Stimulated activated CD4-positive, alpha-beta T cell treated with anti-CD3 and anti-CD28 coated beads, Interleukin-4, amount 100 ng/mL, for 24 hours (primary cell): ENCODE results near the gene SEMA3E.
"Not testable (repeated sequence)": the region's sequence is repeated elsewhere in the genome, so short reads cannot be mapped to it uniquely, and the experiment has no call there.

ENCODE experiments used
- DNase-seq: peaks from one replicate; pipeline ENCODE4 v3.0.0-alpha.2; 2020

The SEMA3E gene

GRCh38 chr7:83484826-83485225 is 164.1 kb downstream of the SEMA3E start:
- DNase-seq: no peak

DNA sequence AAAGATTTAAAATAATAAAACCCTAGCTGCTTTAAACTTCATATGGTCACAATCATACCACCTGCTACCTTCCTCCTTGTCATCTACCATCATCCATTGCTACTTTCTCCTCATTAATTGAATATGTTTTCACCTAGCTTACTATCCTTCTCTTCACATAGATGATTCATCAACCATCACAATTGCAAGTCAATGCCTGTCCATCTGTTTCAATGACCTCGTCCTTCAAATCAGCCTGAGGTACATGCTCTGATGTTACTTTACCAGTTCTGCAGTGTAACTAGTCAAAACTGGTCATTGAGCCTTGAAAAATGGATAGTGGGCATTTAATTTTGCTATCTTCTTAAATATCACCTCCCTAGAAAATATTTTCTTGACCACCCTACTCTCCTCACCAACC is 164.7 kb downstream of the SEMA3E start:
- no peak for DNase-seq

DNA sequence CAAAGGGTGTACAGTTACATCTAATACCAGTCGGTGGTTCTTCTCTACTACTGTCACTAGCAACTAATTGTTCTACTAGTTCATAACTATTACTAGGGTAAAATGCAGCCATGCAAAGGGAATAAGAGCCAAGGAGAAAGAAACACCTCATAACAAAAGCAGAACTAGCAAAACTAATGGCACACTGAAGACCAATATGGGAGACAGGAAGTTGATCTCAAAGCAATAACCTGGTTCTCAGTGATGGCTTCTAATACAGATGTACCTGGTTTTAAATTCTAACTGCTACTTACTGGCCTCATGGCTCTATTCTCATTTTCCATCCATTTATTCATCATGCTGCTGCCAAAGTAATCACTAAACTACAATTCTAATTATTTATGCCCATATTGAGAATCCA is 170.3 kb downstream of the SEMA3E start:
- no peak for DNase-seq

DNA sequence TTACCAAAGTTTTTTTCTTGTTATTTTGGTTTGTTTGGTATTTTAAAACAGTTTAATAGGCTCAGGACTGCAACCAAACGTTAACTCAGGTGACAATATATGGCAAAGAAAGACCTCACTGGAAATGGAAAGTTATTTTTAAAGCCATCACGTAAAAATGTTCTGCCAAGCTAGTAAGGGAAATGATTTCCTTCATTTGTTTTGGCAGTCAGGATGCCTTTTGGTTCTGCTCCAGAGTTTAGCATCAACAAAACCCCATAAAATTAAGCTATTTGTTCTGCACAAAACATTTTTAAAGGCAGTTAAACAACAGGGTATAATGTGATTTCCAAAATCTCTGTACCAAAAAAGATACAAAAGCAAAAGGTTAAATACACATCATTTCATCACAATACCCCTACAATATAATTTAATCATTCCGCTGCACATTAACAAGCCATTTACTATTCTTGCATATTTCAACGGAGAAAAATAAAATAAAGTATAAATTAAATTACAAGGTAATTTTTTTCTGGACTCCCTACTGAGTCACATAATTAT is 172.4 kb downstream of the SEMA3E start:
- no peak for DNase-seq

DNA sequence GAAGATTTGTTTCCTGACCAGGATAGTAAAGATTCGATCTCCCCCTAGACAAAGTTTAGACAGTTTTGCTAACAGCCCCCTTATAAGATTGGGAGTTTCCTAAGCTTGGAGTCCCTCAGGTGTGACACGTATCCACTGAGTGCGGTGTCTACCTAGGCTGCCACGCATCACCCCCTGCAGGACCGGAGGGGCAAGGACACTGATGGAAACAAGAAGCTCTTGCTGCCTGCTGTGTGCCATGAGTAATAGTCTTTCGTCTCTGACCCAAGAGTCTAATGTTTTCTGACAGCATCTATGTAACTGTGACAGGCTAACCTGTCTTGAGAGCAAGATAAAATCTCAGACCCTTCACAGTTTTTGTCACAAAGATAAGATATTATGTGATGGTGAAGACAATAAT is 173.5 kb downstream of the SEMA3E start:
- no peak for DNase-seq

- no peak for DNase-seq
Measured at GRCh38 chr7:83472376-83472775, 176.6 kb downstream of the SEMA3E start.

GRCh38 chr7:83469491-83469890 is 179.4 kb downstream of the SEMA3E start:
- no peak for DNase-seq

DNA sequence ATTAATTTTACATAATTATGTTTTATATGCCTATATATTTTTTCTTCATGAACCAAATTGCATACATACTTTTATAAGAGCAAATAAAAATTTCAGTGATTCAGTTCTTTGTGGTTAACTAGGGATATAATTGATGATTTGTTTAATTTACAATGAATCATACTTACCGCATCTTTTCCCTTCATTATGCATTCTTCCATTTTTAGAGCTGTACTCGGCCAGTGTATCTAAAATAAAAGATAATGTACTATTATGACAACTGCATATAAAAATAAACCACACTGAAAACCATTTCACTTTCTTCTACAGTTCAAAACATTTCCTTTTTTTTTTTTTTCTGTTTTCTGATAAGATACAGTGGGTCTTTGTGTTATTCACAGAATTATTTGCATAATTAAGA is 179.9 kb downstream of the SEMA3E start:
- no peak for DNase-seq

GRCh38 chr7:83468251-83468739 is 180.6 kb downstream of the SEMA3E start:
- DNase-seq: no peak

GRCh38 chr7:83467493-83467892 is 181.4 kb downstream of the SEMA3E start:
- no peak for DNase-seq

GRCh38 chr7:83466956-83467355 is 182.0 kb downstream of the SEMA3E start:
- no peak for DNase-seq

- no peak for DNase-seq
Measured at GRCh38 chr7:83466187-83466923, 182.6 kb downstream of the SEMA3E start.

- no peak for DNase-seq
Measured at GRCh38 chr7:83465643-83466042, 183.3 kb downstream of the SEMA3E start.

DNA sequence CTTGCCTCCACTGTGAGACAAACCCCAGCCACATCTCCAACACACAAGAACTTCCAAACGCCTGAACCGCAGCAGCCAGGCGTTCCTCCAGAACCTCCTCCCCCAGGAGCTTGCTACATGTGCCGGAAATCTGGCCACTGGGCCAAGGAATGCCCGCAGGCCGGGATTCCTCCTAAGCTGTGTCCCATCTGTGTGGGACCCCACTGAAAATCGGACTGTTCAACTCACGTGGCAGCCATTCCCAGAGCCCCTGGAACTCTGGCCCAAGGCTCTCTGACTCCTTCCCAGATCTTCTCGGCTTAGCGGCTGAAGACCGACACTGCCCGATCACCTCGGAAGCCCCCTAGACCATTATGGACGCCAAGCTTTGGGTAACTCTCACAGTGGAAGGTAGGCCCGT is 187.1 kb downstream of the SEMA3E start:
- DNase-seq: not testable (repeated sequence)

GRCh38 chr7:83459930-83460653 is 188.8 kb downstream of the SEMA3E start:
- DNase-seq: not testable (repeated sequence)

- DNase-seq: not testable (repeated sequence)
Measured at GRCh38 chr7:83459101-83459929, 189.6 kb downstream of the SEMA3E start.

DNA sequence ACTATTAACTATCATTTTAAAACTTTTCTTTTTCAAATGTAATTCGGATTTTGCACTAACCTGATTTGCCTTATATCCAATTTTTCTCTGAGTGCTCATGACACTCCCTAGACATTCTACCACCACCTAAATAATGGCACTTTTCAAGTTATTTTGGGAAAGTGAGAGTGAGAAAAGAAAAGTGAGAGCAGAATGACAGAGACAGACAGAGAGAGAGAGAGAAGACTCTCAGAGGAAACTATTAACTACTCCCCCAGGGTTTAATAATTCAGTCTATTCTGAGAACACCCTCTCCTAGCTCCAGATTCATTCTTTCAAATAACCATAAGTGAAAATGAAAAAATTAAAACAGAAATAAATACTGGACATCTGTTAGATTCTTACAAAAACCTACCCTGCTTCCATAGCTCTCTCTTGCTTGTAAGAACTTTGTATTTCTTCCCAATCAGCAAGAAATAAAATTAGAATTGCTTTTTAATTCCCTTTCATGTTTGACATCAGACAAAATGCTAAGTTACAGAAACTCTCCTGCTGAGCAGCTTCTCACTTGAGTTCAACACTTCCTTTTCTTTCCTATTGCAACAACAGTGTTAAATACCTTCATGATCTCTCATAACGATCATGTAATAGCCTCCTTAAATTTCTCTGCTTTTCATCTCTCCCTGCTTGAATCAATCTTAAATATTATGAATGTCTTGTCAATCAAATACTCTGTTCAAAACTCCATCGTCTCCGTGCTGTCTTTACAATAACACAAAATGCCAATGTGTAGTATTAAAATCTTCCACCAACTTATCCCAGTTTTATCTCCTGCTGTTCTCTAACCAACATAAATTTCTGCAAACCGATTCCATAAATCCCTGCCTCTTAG is 191.7 kb downstream of the SEMA3E start:
- no peak for DNase-seq

- DNase-seq: no peak
Measured at GRCh38 chr7:83456413-83456812, 192.5 kb downstream of the SEMA3E start.

DNA sequence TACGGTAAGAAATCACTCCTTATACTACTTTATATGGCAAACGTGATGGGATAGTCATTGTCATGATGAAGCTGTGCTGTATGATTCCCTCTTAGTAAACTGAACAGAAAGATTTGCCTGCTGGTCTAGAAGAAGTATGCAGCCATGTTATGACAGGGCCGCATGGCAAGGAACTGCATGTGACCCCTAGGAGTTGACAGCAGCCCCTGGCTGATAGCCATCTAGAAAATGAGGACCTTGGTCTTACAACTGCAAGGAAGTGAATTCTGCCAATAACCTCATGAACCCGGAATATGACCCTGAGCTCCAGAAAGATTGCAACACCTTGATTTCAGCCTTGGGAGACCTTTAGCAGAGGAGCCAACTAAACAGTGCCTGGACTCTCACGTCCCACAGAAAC is 193.3 kb downstream of the SEMA3E start:
- DNase-seq: no peak

GRCh38 chr7:83452256-83452655 is 196.7 kb downstream of the SEMA3E start:
- no peak for DNase-seq

DNA sequence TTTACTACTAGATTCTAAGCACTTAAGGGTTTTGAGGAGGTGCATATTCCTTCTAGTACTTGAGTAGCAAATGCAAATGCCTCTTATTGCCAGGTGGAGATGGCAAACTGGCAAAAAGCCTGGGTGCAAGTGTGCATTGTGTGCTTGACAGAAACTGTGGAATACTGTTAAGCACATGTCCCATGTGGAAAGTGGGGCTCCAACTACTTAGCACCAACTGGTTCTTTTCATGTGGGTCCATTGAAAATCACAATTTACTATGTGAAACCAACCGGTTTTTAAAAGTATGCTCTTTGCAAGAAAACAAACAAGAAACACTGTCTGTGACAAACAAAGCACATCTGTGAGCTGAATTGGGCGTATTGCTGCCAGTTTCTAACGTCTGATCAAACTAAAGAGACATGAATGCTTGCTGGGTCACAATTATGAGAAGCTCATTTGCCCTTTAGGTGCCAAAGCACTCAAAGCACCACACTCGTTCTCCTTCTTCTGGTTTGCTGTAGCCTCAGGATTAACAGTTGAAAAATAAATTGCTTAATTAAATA is 197.4 kb downstream of the SEMA3E start:
- DNase-seq: no peak

- no peak for DNase-seq
Measured at GRCh38 chr7:83449781-83450180, 199.2 kb downstream of the SEMA3E start.
